Activated CD4-positive, CD25-positive, alpha-beta regulatory T cell treated with anti-CD3 and anti-CD28 coated beads, Interleukin-2, amount 50 U/mL, for 24 hours (primary cell): Measurements from ENCODE around the gene SPATC1L.
"Not testable (repeated sequence)": the region's sequence is repeated elsewhere in the genome, so short reads cannot be mapped to it uniquely, and the experiment has no call there.

Source experiments
- ATAC-seq, 2 donors: fragments of 150-1000 bp; cut with Tn5 transposase; one replicate each; pipeline ENCODE4 v1.10.0; 2021; ENCODE audit warnings: mild to moderate bottlenecking in 1 of 2, moderate library complexity in 1 of 2

SPATC1L gene

GRCh38 chr21:46199436-46200373 lies 15.4 kb upstream of the SPATC1L start:
- ATAC-seq = no peak

DNA sequence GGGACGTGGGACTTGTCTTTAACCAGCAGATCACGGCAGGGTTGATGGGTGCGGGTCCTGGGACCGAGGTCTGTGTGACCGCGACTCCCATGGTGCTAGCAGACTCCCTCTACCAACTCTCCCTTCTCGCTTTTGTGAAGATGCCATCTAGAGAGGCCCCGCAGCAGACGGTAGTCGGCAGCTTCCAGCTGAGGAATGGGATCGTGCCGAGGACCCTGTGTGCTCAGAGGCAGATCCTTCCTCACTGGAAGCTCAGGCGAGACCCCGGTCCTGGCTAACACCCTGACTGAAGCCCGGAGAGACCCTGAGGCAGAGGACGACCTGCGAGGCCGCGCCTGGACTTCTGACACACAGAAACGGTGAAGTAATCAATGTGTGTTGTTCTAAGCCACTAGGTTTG lies 12.5 kb upstream of the SPATC1L start:
- ATAC-seq = no peak

- no peak for ATAC-seq
Measured at GRCh38 chr21:46195595-46196195, 11.4 kb upstream of the SPATC1L start.

DNA sequence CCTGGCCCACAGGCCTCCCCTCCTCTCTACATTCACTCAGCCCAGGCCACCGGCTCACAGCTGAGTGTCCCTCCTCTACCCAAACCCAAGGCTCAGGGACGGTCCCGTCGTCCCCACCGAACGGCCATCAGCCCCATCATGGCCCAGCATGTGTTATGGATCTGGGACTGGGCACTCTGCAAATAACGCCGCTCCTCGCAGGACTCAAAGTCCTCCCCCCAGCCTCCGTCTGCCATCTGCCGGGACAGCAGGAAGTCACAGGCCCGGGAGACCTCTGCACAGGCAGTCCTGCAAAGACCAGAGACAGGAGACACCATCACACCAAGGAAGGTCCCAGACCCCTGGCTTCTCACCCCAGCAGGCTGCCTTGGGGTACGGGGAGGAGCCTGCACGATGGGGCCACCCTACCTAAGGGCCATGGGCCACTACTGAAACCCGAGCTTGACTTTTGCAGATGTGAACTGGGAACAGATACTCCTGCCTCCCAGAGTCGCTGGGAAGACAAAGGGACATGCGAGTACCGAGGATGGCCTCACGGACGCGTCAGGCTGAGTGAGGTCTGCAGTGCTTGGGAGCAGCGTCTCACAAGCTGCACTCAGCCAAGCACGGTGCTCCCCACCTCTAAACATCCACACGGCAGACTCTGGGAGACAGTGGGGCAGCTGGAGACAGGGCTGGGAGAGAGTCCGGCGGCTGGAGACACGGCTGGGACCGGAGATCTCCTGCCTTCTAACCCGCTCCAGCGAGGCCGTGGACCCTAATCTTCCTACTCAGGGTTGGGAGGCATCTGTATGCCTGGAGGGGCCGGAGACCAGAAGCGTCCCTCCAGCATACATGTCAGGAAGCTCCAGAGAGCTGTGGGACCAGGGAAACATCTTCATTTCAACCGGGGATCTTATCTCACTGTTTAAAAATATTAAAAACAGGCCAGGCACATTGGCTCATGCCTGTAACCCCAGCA lies 10.4 kb upstream of the SPATC1L start:
- no peak for ATAC-seq

DNA sequence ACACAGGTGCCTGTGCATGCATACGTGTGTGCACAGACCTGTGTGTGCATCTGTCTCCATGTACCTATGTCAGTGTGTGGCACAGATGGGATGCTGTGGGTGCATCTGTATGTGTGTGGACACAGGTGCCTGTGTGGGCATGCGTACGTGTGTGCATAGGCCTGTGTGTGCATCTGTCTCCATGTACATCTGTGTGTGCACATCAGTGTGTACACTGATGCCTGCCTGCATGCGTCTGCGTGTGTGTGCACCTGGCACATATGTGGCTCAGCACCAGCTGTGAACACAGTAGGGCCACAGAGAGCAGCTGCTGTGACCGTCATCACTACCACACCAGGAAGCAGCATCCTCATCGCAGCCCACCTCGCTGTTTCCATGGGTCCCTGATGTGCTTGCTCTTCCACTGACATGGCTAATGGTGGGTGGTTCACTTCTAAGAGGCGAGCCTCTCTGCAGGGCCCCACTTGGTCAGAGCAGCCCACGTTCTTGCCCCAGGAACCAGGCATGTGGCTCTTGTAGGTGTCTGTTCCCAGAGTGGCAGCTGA lies 9.6 kb upstream of the SPATC1L start:
- no peak for ATAC-seq

GRCh38 chr21:46191686-46192575 lies 7.7 kb upstream of the SPATC1L start:
- ATAC-seq = no peak

GRCh38 chr21:46191257-46191685 lies 7.0 kb upstream of the SPATC1L start:
- no peak for ATAC-seq

- no peak for ATAC-seq
Measured at GRCh38 chr21:46190491-46191131, 6.4 kb upstream of the SPATC1L start.

- no peak for ATAC-seq
Measured at GRCh38 chr21:46189959-46190490, 5.8 kb upstream of the SPATC1L start.

DNA sequence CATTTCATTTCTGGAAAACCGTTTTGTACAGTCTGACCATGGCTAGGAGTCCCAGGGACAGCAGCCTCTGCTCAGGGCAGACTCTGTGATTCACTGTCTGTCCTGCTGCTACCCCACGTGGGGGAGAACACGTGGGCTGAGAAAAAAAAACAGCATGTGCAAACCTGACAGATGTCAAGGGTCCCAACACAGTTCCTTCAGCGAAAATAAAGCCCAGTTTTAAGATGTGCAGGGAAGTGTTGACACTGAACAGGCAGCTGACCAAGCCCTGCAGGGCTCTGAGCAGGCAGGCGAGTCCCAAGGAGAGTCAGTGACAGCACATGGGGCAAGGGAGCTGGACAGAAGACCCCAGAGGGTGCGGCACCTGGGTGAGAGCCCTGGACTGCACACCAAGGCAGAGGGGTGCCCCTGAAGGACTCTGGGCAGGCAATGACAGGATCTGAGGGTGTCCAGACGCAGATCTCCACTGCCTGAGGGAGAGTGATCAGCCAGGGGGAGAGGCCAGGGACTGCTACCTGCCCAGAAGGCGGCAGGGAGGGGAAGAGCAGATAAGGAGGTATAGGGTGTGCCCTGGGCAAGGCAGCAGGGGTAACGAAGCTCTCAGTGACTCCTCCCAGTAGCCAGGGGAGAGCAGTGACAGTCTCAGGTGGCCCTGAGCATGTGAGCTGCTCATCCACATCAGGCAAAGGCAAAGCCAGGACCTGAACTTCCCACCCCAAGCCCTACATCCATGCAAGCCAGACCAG lies 5.1 kb upstream of the SPATC1L start:
- ATAC-seq = no peak

DNA sequence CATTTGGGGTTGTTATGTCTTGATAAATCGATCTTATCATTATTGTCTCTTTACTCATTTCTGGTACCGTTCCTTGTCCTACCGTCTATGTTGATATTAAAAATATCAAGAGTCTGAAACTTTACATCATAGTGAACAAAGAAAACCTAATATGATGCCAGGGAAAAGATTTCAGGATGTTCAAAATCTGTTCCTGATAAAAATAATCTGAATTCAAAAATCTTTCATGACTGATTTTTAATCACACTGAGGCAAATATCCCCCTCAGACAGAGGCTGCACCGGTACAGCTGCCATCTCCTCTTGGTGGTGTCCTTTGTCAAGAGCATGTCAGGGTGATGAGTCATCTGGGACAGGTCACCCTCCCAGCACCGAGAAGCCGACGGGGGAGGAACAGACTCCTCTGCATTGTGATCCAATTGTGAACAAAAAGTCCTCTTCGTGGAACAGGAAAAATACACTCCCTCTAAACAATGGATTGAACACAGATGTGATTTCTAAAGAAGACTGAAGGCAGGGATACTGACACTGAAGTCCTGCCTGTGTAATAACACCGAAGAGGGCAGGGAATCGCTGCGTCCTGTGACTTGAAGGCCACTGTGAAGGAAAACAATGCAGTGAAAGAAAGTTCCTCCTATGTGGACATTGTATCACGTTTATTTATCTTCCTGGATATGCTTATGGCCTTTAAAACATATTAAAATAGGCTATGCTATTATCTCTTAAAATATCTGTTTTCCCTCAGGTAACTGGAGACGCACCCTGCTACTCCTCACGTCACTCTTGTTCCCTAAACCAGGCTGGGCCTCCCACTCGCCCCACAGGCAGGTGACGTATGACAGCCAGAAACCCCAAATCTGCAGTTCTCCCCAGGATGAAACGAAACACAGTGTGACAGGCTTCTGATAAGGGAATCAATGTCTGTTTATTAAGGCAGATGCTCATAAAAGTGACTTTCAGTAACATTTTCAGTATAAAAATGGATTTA lies 4.3 kb upstream of the SPATC1L start:
- no peak for ATAC-seq

DNA sequence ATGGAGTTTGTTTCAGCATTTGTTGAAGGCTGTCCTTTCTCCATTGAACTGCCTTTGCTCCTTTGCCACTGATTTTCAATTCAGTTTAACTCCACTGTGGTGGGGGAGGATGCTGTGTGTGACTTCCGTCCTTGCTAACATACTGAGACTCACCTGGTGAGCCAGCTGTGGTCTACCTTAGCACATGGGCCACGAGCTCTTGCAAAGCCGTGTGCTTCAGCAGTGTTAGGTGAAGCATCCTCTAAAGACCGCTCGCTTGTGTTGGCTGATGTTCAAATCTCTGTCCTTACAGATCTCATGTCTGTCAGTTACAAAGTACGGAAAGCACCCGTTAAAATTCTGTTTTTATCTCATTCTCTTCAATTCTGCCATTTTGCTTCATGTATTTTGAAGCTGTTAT lies 3.6 kb upstream of the SPATC1L start:
- ATAC-seq = no peak

- ATAC-seq = no peak
Measured at GRCh38 chr21:46187261-46187660, 3.0 kb upstream of the SPATC1L start.

DNA sequence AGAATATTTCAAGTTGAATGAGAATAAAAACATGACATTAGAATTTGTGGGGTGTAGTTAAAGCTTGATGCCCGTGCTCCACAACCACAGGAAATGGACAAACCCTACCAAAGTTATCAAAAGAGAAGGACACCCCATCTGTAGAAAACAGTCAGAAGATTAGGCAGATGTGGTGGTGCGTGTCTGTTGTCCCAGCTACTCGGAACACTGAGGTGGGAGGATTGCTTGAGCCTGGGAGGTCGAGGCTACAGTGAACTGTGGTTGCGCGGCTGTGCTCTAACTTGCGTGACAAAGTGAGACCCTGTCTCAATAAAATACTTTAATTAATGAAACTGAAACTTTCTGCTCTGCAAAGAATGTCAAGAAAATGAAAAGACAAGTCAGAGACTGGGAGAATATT lies 1.5 kb upstream of the SPATC1L start:
- no peak for ATAC-seq

DNA sequence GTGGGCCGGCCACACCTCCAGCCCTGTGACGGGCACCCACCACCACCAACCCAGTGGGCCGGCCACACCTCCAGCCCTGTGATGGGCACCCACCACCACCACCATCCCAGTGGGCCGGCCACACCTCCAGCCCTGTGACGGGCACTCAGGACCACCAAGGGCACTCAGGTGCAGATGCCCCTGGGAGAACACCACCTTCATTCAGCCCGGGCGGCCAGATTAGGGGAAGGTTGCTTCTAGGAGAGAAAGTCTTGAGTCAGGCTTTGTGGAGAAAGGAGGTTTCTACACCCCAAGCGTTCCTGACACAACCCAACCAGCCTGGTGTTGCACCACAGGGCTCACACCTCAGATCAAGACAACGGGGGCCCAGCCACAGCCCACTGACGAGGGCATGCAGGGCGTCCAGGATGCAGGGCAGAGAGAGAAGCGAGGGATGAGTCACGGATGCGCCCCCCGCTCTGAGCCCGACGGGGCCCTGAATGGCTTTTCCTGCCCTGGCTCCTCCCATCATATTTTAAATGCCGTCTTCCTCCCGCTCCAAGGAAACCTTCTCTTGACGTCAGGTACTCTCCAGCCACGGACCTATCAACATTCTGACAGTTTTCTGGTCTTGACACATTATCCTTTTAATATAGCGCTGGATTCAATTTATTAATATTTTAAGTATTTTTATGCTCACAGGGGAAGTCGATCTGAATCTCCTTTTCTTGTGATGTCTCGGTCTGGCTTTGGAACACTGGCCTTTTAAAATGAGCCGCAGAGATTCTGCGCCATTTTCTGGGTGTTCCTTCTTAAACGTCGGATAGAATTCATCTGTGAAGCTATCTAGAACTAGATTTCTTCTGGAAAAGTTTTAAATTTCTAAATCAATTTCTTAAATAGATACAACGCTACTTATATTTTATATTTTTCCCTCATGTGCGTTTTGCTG lies 631 bp upstream of the SPATC1L start:
- peak; percentile 66 to 75 for ATAC-seq

GRCh38 chr21:46183337-46183909 lies 836 bp downstream of the SPATC1L start:
- not testable (repeated sequence) for ATAC-seq
